ENCODE data around the gene ZNHIT2. TPM values are rescaled to one million over a fixed set of nuclear protein-coding genes. Genes with fewer than 3 reads are reported as not detected.

Gene ZNHIT2
- total and polyA plus RNA-seq, 2 of the 8 experiments (the other 6 are each of a cell fraction or from before 2014, with no cell fraction given) = 13.0 to 16.1 TPM

- Histone ChIP-seq H3K18ac (ENCODE audit: extremely low read depth, low read length) (no peak overlapping the region), H3K9me3 (ENCODE audit: insufficient read depth in 2 of 2, low read depth in 1 of 2, low read length in 1 of 2) (no peaks in the 10 kb centered on the region), H3K9ac (replicated peaks in 1 of 4; ENCODE audit: extremely low read depth in 1 of 4, low read depth in 3 of 4, low read length in 3 of 4) (no peak overlapping the region), H3K4ac (replicated peaks; ENCODE audit: insufficient read length, low read depth, low read length) (no peak overlapping the region), H3K27ac (ENCODE audit: low read depth, low read length) (no peak overlapping the region), H3K56ac (replicated peaks; ENCODE audit: insufficient read length, low read depth, low read length) (no peak overlapping the region), H3K79me2 (ENCODE audit: control insufficient read depth in 1 of 2, insufficient read depth in 2 of 2, low read length in 2 of 2) (no peaks in the 10 kb centered on the region), H3K4me2 (ENCODE audit: insufficient read depth in 1 of 2, low read depth in 2 of 2, low read length in 2 of 2) (peak overlapping the region in 1 of 2 experiments; percentile 41; a peak in 1 of 4 replicates), H3K23ac (ENCODE audit: insufficient read length) (no peak overlapping the region), H3K27me3 (replicated peaks in 1 of 4; ENCODE audit: control insufficient read depth in 3 of 4, extremely low read depth in 1 of 4, insufficient read depth in 3 of 4, low read length in 3 of 4) (no peaks in the 10 kb centered on the region), H3K79me1 (ENCODE audit: low read depth, low read length) (peaks cover 7% of the 10 kb centered on the region; the same call in 1 of the 2 replicates), H2BK120ac (replicated peaks; ENCODE audit: low read depth, low read length) (no peak overlapping the region), H3K14ac (ENCODE audit: insufficient read length) (no peak overlapping the region), H3K36me3 (ENCODE audit: control insufficient read depth in 2 of 4, insufficient read depth in 4 of 4, low read length in 3 of 4) (peaks cover 0 to 13% (median 0%) of the 10 kb centered on the region in 4 experiments; a peak in 1 of 8 replicates), H3K23me2 (ENCODE audit: low read depth, low read length) (peaks cover 12% of the 10 kb centered on the region; the same call in 1 of the 2 replicates), H3K4me3 (ENCODE audit: extremely low read depth in 1 of 4, insufficient read depth in 2 of 4, low read depth in 3 of 4, low read length in 4 of 4) (no peak overlapping the region), H4K5ac (ENCODE audit: insufficient read length, low read depth, low read length) (no peak overlapping the region), H3K4me1 (replicated peaks in 1 of 4; ENCODE audit: control insufficient read depth in 3 of 4, insufficient read depth in 4 of 4, low read length in 3 of 4) (peaks cover 2 to 18% (median 12%) of the 10 kb centered on the region in 4 experiments), H2BK5ac (ENCODE audit: low read depth, low read length) (no peak overlapping the region), H2BK20ac (ENCODE audit: low read length) (no peak overlapping the region), H4K91ac (replicated peaks; ENCODE audit: insufficient read length, low read length) (no peak overlapping the region), H4K8ac (ENCODE audit: extremely low read depth, insufficient read depth, low read length) (no peak overlapping the region), H2AFZ (ENCODE audit: low read length) (no peak overlapping the region), H2AK5ac (ENCODE audit: low read depth, low read length) (no peak overlapping the region), H2BK12ac (ENCODE audit: low read depth, low read length) (no peak overlapping the region), H4K20me1 (replicated peaks in 1 of 2; ENCODE audit: control insufficient read depth in 1 of 2, insufficient read depth in 2 of 2, low read length in 2 of 2) (peaks cover 0 to 19% of the 10 kb centered on the region in 2 experiments), H2BK15ac (ENCODE audit: low read length) (no peak overlapping the region)
- FAIRE-seq (peak; percentile 94), DNase-seq (ENCODE audit: low read depth in 1 of 2, low spot score in 2 of 2) (peak; percentile 84 to 100)
- POLR2A ChIA-PET (ENCODE audit: partially characterized antibody) = interaction anchor here (0.6 to 17.4 kb wide), 16 partner anchors 8 to 387 kb away, joined by 3 to 305 read pairs (median 7); partner anchors contain the start of genes ARL2, CDCA5, FAU and MRPL49
- CTCF ChIA-PET (ENCODE audit: partially characterized antibody) = interaction anchor here (0.5 to 7.9 kb wide), 48 partner anchors 7 to 323 kb away, joined by 3 to 85 read pairs (median 3); partner anchors contain the start of genes FAU, MAJIN, MRPL49 and SNX15
- 32% methylated on average over 17 of the region's 18 CpGs; no CpG with 5 or more reads in 1 of the 2 experiments for WGBS, 2 experiments (ENCODE audit: extremely low coverage in 1 of 2, insufficient coverage in 1 of 2, insufficient read length in 1 of 2, insufficient replicate concordance in 2 of 2, low coverage in 1 of 2, low lambda C conversion rate in 2 of 2, missing lambda C conversion rate in 1 of 2)
- no peak for TF ChIP-seq SP1 (IDR thresholded peaks at IDR 0.05; ENCODE audit: low read depth, low read length)
- TF ChIP-seq YY1 (IDR thresholded peaks at IDR 0.05; ENCODE audit: low read depth, low read length) = 0 out of 2 replicates have a peak, but pooled peaks have one; percentile 29
- TF ChIP-seq POLR2AphosphoS5 (IDR thresholded peaks at IDR 0.05; ENCODE audit: low read depth, low read length) = 0 out of 2 replicates have a peak, but pooled peaks have one; percentile 20
- TF ChIP-seq MAX (IDR thresholded peaks at IDR 0.05) = no peak
- TF ChIP-seq USF2 (IDR thresholded peaks at IDR 0.05; ENCODE audit: low read length) = no peak
- peak in 2 of 3 experiments; percentile 84 to 98; a peak in 3 of 4 replicates for TF ChIP-seq CTCF (IDR thresholded peaks at IDR 0.05; ENCODE audit: control extremely low read depth in 1 of 3, insufficient read depth in 1 of 3, low read depth in 1 of 3, low read length in 3 of 3)
- peak; percentile 15; the same call in 1 of the 2 replicates for TF ChIP-seq GABPA (IDR thresholded peaks at IDR 0.05; ENCODE audit: borderline replicate concordance, insufficient read depth, low read length)
- TF ChIP-seq TEAD4 (IDR thresholded peaks at IDR 0.05; ENCODE audit: low read depth, low read length) = no peak
Observed at GRCh38 chr11:65110354-65110861, 7.1 kb downstream of the ZNHIT2 start.
